HG03139 (cell line): ENCODE measurements around the gene TMEM100.
"Not testable (repeated sequence)": the region's sequence is repeated elsewhere in the genome, so short reads cannot be mapped to it uniquely, and the experiment has no call there.

Experiments used
- ATAC-seq: cut with Tn5 transposase; IDR thresholded peaks from one replicate; pipeline ENCODE4 v1.9.1; 2021; ENCODE audit not compliant: unreplicated experiment

Gene TMEM100

GRCh38 chr17:55690105-55690508 is 32.6 kb downstream of the TMEM100 start:
- no peak for ATAC-seq

GRCh38 chr17:55689672-55690071 is 33.0 kb downstream of the TMEM100 start:
- ATAC-seq, result no peak

- no peak for ATAC-seq
Measured at GRCh38 chr17:55688057-55688456, 34.6 kb downstream of the TMEM100 start.

GRCh38 chr17:55687037-55687436 is 35.6 kb downstream of the TMEM100 start:
- ATAC-seq, result no peak

- no peak for ATAC-seq
Measured at GRCh38 chr17:55683550-55684315, 38.9 kb downstream of the TMEM100 start.

- no peak for ATAC-seq
Measured at GRCh38 chr17:55681342-55681700, 41.3 kb downstream of the TMEM100 start.

GRCh38 chr17:55680686-55681341 is 41.9 kb downstream of the TMEM100 start:
- ATAC-seq, result no peak

GRCh38 chr17:55677446-55677845 is 45.2 kb downstream of the TMEM100 start:
- ATAC-seq, result no peak

- no peak for ATAC-seq
Measured at GRCh38 chr17:55676274-55676673, 46.4 kb downstream of the TMEM100 start.

GRCh38 chr17:55673743-55674506 is 48.7 kb downstream of the TMEM100 start:
- no peak for ATAC-seq

GRCh38 chr17:55672585-55673501 is 49.8 kb downstream of the TMEM100 start:
- ATAC-seq, result no peak

- not testable (repeated sequence) for ATAC-seq
Measured at GRCh38 chr17:55672010-55672409, 50.7 kb downstream of the TMEM100 start.
